GM21717 (cell line): ENCODE measurements around the gene SNRNP35.
"Not testable (repeated sequence)": the region's sequence is repeated elsewhere in the genome, so short reads cannot be mapped to it uniquely, and the experiment has no call there.

Source experiments
- ATAC-seq: cut with Tn5 transposase; IDR thresholded peaks from one replicate; pipeline ENCODE4 v1.9.1; 2021; ENCODE audit warnings: mild to moderate bottlenecking, moderate library complexity; ENCODE audit not compliant: unreplicated experiment

SNRNP35 gene

GRCh38 chr12:123488539-123489230 is 30.7 kb downstream of the SNRNP35 start:
- ATAC-seq = no peak

GRCh38 chr12:123489580-123489979 is 31.6 kb downstream of the SNRNP35 start:
- ATAC-seq = no peak

GRCh38 chr12:123490089-123490488 is 32.1 kb downstream of the SNRNP35 start:
- no peak for ATAC-seq

- ATAC-seq = no peak
Observed at GRCh38 chr12:123491056-123491455, 33.1 kb downstream of the SNRNP35 start.

GRCh38 chr12:123491481-123491880 is 33.5 kb downstream of the SNRNP35 start:
- ATAC-seq = no peak

- ATAC-seq = not testable (repeated sequence)
Observed at GRCh38 chr12:123492339-123493039, 34.5 kb downstream of the SNRNP35 start.

- ATAC-seq = no peak
Observed at GRCh38 chr12:123494124-123494851, 36.3 kb downstream of the SNRNP35 start.

- ATAC-seq = no peak
Observed at GRCh38 chr12:123497065-123497464, 39.1 kb downstream of the SNRNP35 start.

GRCh38 chr12:123498126-123498825 is 40.3 kb downstream of the SNRNP35 start:
- ATAC-seq = no peak

- no peak for ATAC-seq
Observed at GRCh38 chr12:123499332-123499731, 41.4 kb downstream of the SNRNP35 start.

- no peak for ATAC-seq
Observed at GRCh38 chr12:123502163-123502704, 44.3 kb downstream of the SNRNP35 start.

- ATAC-seq = no peak
Observed at GRCh38 chr12:123506059-123506842, 48.3 kb downstream of the SNRNP35 start.

- ATAC-seq = no peak
Observed at GRCh38 chr12:123506843-123507236, 48.9 kb downstream of the SNRNP35 start.

- no peak for ATAC-seq
Observed at GRCh38 chr12:123512838-123513665, 55.1 kb downstream of the SNRNP35 start.

- ATAC-seq = no peak
Observed at GRCh38 chr12:123513805-123514204, 55.9 kb downstream of the SNRNP35 start.

- ATAC-seq = not testable (repeated sequence)
Observed at GRCh38 chr12:123514582-123515221, 56.8 kb downstream of the SNRNP35 start.

- ATAC-seq = no peak
Observed at GRCh38 chr12:123516216-123516780, 58.4 kb downstream of the SNRNP35 start.
